ENCODE data around the gene MCTS1.
"Not testable (repeated sequence)": the region's sequence is repeated elsewhere in the genome, so short reads cannot be mapped to it uniquely, and the experiment has no call there.

MCTS1 gene, protein sequence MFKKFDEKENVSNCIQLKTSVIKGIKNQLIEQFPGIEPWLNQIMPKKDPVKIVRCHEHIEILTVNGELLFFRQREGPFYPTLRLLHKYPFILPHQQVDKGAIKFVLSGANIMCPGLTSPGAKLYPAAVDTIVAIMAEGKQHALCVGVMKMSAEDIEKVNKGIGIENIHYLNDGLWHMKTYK

DNA sequence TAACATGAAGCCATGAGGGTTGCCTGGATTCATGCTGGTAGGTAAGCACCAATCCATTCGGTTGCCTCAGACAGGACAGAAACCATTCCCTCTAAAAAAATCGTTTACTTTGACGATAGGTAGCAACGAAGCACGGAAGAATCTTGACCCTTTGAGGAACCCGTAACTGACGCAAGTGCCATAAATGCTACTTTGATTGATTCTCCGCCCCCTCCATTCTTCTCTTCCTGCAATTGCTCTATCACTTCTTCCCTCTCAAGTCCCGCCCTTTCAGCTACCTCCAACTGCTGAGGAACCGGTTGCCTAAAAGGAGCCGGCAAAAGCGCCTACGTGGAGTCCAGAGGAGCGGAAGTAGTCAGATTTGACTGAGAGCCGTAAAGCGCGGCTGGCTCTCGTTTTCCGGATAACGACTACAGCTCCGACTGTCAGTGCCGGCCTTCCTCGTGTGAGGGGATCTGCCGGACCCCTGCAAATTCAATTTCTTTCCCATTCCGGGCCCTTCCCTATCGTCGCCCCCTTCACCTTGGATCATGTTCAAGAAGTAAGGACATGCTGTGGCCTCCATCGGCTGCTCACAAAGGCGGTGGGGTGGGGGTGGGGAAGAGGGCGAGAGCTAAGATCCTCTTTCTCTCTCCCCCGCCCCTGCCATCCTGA is at the start of gene MCTS1:
MCTS1 (plus strand) TSS at position 395 of the 654 bp plus-strand sequence; CDS start at position 531, 136 bp downstream.
- peak; percentile 38 for DNase-seq (ENCODE audit: low read depth)

DNA sequence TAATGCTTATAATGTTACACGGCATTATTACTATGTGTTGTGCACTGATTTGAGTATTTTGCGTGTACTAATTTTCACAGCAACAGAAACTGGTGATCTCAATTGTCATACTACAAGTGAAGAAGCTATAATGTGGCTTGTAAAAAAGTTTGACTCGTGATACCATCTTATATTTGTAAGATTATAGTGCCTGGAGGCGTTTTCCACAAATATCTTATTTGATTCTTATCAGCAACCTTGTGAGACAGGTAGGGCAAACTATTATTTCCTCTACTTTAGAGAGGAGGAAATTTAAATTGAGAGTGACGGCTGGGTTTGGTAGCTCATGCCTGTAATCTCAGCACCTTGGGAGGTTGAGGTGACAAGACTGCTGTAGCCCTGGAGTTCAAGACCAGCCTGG is 47.6 kb upstream of the MCTS1 start:
- DNase-seq (ENCODE audit: low read depth): no peak

DNA sequence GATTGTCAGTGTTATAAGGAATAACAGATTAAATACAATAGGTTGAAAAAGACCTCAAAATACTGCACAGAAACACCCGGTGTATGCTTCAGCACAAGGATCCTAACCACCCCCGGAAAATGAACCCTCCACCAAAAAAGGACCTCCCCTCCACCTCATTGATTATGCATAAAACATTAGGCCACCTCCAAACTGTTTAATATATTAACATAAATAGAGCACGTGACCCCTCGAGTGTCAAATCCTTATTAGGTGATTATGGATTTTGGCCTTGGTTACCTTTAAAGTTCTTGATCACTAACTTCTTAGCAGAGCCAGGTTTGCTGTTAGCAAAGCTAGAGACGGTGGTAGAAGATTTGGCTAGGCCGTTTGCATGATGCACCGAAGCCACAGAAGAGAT is 44.1 kb upstream of the MCTS1 start:
- no peak for DNase-seq (ENCODE audit: low read depth)

DNA sequence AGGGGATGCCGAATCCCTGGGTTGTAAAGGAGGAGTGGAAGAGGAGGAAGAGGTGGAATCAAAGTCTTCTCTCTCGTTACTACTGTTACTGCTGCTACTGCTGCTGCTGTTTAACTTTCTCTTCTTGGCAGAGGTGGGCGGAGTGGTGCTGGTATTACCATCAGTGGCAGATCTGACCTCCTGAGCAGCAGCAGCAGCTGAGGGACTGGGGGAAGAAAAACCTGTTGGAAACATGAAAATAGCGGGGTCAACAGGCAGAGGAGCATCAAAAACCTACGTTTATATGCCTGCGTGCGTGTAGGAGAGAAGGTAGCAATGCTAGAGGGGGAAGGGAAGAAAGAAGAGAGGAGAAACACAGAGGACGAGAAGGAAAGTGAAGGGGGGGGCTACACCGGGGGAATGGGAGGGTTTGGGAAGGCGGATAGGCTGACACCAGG is 43.5 kb upstream of the MCTS1 start:
- peak; percentile 16 for DNase-seq (ENCODE audit: low read depth)

DNA sequence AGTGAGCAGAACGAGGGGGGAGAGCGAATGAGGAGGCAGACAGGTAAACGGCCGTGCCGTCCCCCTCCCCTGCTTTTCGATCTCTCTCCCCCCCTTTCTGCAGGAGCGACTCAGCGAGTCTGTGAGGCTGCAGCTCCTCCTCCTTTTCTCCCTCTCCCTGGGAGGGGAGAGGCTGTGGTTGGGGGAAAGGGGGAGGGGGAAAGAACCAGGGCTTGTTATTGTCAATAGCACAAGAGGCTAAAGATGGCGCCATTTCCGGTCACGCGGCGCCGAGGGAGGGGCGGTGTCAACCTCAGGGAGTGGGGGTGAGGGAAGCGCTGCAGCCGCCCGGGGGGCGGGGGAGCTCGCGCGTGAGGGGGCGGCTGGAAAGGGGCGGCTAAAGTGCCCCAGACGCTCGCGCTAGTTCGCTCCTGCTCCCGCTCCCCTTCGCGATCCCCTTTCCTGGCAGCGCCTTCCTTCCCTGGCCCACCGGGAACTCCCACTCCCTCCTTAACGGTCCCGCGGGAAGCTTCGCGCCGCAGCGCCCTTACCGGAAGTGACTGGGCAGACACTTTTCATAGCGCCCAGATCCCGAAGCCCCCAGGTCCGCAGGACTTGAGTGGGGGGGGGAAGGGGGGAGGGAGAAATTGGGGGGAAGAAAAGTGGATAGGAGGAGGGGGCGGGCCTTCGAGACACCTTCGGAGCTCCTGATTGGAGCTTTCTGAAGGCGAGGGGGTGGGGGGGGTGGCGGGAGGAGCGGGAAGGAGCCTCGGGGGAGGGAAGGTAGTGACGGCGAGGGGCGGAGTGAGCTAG is 42.9 kb upstream of the MCTS1 start, which contains the start of gene CUL4B:
CUL4B (minus strand) TSS at position 121 of the 792 bp plus-strand sequence. CDS start 324 bp downstream, outside the sequence.
- peak; percentile 71 for DNase-seq (ENCODE audit: low read depth)

DNA sequence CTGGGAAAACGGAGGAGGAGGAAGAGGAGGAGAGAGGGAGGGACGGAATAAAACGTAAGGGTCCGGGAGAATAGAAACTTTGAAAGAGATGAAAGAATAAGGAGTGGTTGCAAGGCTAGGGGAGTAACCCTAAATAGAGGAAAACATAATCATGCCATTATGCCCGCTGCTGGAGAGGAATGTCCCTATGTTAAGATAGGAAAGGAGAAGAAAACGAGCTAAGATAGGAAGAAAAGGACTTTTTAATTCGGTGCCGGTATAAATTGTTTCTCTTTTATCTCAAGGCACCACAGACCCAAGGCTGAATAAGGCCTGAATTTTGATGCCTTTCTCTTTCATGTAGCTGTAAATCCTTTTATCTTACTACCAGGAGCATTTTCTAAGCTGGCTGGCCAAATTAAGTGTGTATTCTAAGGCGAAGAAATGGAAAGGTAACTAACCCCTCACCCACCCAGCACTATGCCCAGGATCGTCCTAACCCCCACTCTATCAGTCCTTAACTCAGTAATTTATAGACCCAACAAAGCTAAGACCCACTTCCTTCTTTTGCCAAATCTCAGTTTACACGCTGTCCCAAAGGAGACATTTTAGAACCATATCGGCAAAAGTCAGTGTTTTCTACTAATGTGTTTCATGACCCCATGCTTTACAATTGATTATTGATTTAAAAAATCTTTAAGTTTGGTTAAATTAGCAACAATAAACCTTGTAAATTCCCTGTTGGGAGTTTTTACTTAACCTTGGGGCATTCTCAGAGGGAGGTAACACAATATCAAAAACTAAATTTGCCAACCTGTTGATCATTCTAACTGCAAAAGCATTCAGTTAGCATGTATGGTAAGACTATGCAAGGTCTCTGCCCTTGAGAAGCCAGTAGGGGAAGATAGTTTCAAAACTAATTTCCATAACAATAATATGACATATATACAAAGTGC is 42.0 kb upstream of the MCTS1 start:
- DNase-seq (ENCODE audit: low read depth): no peak

DNA sequence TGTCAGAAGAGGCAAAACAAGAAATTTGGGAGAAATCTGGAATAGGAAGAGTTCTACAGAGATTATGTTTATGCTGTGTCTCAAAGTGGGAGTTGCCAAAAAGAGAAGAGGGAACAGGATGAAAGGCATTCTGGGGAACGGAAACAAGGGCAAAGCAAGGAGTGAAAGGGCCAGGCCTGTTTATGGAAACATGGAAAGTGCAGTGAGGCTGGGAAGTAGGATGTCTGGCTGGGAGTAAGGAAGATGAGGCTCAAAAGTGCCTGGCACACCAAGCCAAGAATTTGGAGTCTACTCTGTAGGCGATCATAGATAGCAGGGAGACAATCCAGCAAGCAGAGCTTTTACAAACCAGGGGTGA is 41.4 kb upstream of the MCTS1 start:
- no peak for DNase-seq (ENCODE audit: low read depth)

DNA sequence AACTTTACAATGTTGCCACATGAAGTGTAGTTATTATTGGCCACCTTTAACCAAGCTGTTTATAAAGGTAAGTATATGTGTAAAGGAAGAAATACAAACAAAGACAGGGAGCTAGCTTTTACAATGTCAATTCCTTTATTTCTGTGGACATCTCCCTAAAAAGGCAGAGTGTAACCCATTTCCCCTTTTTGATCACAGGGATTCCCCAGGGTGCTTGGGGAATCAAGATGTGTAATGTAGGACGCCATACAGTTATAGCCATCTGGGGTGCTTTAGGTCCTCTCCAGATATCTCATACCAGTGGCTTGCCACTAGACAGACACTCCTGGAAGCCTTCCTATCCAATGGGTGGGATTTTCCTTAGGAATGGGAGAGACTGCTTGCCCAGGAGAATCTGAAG is 39.0 kb upstream of the MCTS1 start:
- DNase-seq (ENCODE audit: low read depth): no peak

DNA sequence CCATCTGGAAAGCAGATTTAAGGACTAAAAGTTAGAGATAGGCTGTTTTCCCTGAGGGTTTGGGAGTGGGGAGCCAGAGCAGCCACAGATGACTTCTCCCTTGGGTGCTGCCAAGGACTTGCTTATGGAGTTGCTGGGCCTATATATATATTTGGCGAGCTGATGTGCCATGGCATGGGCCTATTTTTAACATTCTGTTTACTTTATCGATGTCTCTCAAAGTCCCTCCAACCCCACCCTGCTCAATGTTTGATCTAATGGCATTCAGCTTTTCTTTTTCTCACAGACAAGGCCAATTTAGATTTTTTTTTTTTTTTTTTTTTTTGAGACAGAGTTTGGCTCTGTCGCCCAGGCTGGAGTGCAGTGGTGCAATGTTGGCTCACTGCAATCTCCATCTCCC is 37.1 kb upstream of the MCTS1 start:
- no peak for DNase-seq (ENCODE audit: low read depth)

DNA sequence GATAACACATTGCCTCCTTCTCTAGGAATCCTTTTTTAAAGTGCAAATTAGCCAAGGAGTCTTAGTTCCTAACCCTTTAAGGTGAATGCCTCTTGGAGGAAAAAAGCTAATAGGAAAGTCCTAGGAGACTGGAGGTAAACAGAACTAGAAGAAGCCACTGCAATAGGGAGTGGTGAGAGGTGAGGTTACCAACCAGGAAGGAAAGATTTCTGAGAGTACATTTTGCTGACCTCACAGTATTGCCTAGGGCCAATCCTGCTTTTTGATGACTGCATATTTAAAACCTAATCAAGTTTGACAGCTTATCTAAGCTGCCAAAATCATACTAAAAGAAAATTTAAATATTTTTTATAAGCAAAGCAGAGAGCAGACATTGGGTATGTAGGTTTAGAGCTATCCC is 35.9 kb upstream of the MCTS1 start:
- DNase-seq (ENCODE audit: low read depth): no peak

DNA sequence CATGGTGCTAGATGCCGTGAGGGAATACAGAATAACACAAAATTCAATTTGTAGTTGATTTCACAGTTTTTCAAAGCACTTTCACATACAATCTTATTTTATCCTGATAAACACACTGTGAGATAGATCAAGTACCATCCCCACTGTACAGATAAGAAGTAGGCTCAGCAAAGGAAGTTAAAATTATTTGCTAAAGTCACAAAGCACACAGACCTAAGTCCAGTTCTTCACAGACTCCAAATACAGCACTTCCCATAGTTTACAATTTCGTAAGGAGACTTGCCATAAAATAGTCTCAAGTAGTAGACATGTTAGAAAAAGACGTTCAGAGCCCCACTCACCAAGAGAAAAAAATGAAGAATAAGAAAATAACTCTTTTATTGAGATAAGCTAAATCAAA is 35.3 kb upstream of the MCTS1 start:
- no peak for DNase-seq (ENCODE audit: low read depth)

DNA sequence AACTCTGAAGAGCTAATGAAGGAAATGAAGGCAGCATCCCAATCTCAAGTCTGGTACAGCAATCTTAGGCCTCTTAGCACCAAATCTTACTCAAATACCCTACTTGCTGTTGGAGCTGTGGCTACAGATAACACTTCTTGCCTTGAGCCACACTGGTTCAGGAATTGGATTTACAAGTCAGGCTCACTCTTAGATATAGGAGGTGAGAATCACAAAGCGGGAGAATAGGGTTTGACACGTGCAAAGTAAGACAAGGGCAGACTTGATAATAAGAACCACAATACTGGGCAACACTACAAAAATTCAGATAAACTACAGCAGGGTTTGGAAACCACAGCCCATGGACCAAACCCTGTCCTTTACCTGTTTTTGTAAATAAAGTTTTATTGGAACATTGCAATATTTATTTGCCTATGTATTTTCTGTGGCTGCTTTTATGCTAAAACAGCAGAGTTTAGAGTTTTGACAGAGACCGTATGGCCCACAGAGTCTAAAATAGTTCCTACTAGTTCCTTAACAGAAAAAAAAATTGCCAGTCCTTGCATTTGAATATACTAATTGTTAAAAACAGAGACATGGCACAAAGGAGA is 33.8 kb upstream of the MCTS1 start:
- no peak for DNase-seq (ENCODE audit: low read depth)

DNA sequence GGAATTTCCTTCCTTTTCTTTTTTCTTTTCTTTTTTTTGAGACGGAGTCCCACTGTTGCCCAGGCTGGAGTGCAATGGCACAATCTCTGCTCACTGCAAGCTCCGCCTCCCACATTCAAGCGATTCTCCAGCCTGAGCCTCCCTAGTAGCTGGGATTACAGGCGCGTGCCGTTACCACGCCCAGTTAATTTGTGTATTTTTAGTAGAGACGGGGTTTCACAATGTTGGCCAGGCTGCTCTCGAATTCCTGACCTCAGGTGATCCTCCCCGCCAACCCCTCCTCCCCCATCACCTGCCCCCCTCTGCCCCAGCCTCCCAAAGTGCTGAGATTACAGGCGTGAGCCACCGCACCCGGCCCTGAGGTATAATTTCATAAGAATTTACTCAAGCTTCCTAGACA is 30.1 kb upstream of the MCTS1 start:
- not testable (repeated sequence) for DNase-seq (ENCODE audit: low read depth)

DNA sequence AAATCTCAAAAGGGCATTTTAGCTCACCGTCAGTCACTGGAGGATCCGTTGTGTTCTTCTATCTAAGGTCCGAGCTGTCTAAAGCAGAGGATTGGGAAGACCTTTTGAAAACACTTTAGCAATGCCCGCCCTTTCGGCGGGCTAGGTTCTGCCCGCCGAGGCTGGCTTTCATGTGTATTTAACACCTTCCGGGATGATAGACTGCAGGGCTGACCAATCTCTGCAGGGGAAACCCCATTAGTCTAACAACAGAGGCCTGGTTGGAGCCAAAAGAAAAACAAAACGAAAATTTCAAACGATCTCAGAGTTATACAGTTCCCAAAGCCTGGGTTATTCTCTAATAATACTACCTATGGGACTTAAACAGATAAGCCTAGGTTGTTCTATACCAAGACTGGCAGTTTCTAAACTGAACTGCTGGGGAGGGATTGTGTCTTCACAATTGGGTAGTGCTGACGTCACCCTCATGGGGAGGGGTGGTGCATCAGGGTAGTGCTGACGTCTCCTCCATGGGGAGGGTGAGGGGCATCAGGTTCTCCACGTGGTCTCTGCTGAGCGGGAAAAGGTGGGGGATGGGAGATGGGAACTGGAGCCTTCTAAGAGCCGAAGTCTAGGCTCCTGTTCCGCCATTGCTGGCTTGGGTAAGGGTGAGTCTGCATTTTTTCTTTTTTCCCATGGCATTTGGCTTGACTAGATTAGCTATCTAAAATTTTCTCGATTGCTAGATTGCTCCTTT is 28.4 kb upstream of the MCTS1 start:
- DNase-seq (ENCODE audit: low read depth): no peak

DNA sequence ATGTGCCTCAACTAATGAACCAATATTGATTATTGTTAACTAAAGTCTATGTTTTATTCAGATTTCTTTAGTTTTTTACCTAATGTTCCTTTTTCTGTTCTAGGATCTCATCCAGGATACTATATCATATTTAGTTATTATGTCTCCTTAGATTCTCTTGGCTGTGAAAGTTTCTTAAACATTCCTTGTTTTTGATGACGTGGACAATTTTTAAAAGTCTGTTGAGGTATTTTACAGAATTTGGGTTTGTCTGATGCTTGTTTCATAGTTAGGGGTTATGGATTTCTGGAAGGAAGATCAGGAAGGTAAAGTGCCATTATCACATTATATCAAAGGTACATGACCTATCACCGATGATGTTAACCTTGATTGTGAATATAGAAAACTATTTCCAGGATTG is 18.2 kb upstream of the MCTS1 start:
- DNase-seq (ENCODE audit: low read depth): no peak

DNA sequence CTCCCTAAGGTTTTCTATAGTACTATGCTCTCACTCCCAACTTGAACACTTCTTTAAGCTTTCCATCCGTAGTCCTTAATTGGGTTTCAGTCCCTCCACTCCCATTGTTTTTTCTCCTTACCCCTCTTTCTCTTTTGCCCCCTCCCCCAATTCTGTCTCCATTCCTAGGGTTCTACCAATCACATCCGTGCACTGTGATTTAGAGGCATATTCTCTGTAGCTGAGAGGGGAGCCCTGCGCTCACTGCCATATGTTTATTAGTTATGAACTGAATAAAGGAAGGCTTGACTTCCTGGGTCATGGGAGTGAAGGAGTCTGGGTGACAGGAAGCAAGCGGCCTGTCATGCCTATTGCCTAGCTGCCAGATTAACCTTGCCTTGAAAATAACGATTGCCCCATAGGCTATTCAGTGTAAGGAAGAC is 471 bp downstream of the MCTS1 start:
- no peak for DNase-seq (ENCODE audit: low read depth)

DNA sequence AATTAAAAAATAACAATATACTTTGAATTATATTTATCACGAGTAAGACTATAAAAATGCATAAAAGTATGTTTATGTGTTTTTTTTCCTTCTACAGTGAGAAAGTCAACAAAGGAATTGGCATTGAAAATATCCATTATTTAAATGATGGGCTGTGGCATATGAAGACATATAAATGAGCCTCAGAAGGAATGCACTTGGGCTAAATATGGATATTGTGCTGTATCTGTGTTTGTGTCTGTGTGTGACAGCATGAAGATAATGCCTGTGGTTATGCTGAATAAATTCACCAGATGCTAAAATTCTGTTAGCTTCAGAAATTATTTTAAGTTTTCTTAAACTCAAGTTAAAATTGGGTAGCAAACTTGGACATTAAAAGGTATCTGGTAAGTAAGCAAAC is 8.2 kb downstream of the MCTS1 start:
- no peak for DNase-seq (ENCODE audit: low read depth)

DNA sequence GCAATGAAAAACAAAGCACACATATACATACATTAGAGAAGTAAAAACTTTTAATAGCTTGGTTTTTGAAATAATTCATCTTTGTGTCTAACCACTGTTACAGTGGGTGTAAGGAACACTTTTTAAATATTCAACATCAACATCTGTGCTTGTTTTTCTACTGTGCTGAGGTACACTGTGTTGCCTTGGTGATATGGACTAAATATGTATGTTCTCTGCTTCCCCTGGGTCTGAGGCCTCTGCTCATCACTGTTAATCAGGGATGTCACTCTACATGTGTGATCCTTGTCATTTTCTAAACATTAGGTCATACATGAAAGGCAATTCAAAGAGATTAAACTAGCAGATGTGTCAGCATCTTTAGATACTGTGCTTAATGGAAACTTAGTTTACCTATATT is 10.9 kb downstream of the MCTS1 start:
- DNase-seq (ENCODE audit: low read depth): no peak

DNA sequence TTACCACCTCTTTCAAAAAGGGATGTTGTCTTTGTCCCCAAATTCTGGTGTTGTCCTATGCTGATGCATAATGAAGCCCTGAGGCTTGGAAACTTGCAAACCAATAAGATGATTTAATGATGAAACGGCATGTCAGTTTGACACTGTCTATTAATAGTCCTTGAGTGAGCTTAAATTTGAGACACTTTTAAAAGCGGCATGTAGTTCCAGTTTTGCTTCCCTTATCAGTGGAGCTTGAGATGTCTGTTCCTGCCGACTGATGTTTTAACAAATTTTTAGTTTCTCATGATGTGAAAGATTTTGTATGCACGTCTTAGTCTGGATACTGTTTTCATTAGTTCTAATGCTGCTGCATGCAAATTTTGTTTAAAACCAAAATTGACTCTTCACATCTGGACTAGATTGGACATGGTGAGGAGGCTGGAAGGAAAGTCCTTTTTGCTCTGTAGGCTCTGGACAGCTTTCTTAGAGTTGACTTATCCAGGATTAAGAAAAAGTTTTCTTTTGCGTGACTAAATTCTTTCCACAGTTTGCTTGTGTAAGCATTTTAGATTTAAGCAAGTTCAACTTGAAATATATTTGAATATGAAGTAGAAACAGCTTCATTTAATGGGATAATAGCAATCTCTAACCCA is 14.2 kb downstream of the MCTS1 start:
- no peak for DNase-seq (ENCODE audit: low read depth)

DNA sequence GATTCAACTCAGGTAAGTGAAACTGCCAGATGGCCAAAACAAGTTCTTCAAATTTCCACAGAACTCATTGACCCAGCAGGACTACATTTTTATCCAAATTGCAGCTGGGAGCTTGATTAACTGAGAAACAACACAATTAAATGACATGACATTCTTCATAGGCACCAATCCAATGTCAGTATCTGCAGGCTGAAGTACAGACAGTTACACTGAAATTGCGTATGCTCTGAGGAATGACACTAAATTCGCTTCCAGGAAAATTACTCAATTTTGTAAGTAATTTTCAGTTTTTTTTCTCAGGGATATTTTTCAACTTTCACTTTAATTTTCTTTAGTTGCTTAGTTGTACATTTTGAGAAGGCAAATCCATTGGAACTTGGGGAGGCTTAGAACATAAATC is 21.5 kb downstream of the MCTS1 start:
- DNase-seq (ENCODE audit: low read depth): no peak
